NK-92 (cell line): ENCODE measurements around the gene CRYBA4.

ENCODE experiments used
- DNase-seq: peaks from one replicate; lab custom pipeline; 2025; ENCODE audit not compliant: unreplicated experiment; lab: John Stamatoyannopoulos, UW

Gene CRYBA4

GRCh38 chr22:26658671-26659478 is 37.1 kb downstream of the CRYBA4 start:
- no peak for DNase-seq

GRCh38 chr22:26660356-26660755 is 38.6 kb downstream of the CRYBA4 start:
- DNase-seq: no peak

- no peak for DNase-seq
Observed at GRCh38 chr22:26660961-26661578, 39.3 kb downstream of the CRYBA4 start.

GRCh38 chr22:26662160-26662559 is 40.4 kb downstream of the CRYBA4 start:
- DNase-seq: no peak

- DNase-seq: no peak
Observed at GRCh38 chr22:26663374-26663923, 41.7 kb downstream of the CRYBA4 start.

GRCh38 chr22:26665813-26666231 is 44.1 kb downstream of the CRYBA4 start:
- no peak for DNase-seq

- DNase-seq: no peak
Observed at GRCh38 chr22:26667140-26667539, 45.4 kb downstream of the CRYBA4 start.

- DNase-seq: no peak
Observed at GRCh38 chr22:26669060-26669481, 47.3 kb downstream of the CRYBA4 start.

GRCh38 chr22:26670459-26670858 is 48.7 kb downstream of the CRYBA4 start:
- no peak for DNase-seq

- DNase-seq: no peak
Observed at GRCh38 chr22:26671317-26672059, 49.7 kb downstream of the CRYBA4 start.

GRCh38 chr22:26672060-26672471 is 50.3 kb downstream of the CRYBA4 start:
- no peak for DNase-seq

GRCh38 chr22:26672590-26673468 is 51.1 kb downstream of the CRYBA4 start:
- DNase-seq: peak; percentile 57

GRCh38 chr22:26673486-26673885 is 51.7 kb downstream of the CRYBA4 start:
- no peak for DNase-seq

GRCh38 chr22:26674211-26675190 is 52.7 kb downstream of the CRYBA4 start:
- no peak for DNase-seq

GRCh38 chr22:26675687-26676268 is 54.0 kb downstream of the CRYBA4 start:
- DNase-seq: no peak

- no peak for DNase-seq
Observed at GRCh38 chr22:26677217-26677616, 55.5 kb downstream of the CRYBA4 start.

GRCh38 chr22:26679003-26679629 is 57.4 kb downstream of the CRYBA4 start:
- no peak for DNase-seq
